LNCaP clone FGC (cell line): ENCODE measurements around the gene KRTAP9-8.
"Not testable (repeated sequence)": the region's sequence is repeated elsewhere in the genome, so short reads cannot be mapped to it uniquely, and the experiment has no call there.

ENCODE experiments used
- DNase-seq: peaks from one replicate; pipeline ENCODE4 v3.0.0-alpha.2; 2011; ENCODE audit warnings: low read depth
- H3K4me3 ChIP-seq: 2 replicates; pipeline ENCODE4 v1.5.1; 2011; ENCODE audit warnings: mild to moderate bottlenecking, low read depth, low read length, control low read depth
- TF ChIP-seq, protein P1 (sequence below): IDR thresholded peaks from 2 replicates; pipeline ENCODE4 v1.5.1; 2012; ENCODE audit warnings: mild to moderate bottlenecking; ENCODE audit not compliant: control insufficient read depth, insufficient read depth; ENCODE audit errors: extremely low read depth

Gene KRTAP9-8

GRCh38 chr17:41265078-41265477 lies 27.3 kb downstream of the KRTAP9-8 start, which contains the start of gene KRTAP9-6:
Gene KRTAP9-6, plus strand, starts transcription at chr17:41265378. Its CDS starts 0 bp downstream, at chr17:41265378.
- DNase-seq: no peak
- TF ChIP-seq, protein P1, sequence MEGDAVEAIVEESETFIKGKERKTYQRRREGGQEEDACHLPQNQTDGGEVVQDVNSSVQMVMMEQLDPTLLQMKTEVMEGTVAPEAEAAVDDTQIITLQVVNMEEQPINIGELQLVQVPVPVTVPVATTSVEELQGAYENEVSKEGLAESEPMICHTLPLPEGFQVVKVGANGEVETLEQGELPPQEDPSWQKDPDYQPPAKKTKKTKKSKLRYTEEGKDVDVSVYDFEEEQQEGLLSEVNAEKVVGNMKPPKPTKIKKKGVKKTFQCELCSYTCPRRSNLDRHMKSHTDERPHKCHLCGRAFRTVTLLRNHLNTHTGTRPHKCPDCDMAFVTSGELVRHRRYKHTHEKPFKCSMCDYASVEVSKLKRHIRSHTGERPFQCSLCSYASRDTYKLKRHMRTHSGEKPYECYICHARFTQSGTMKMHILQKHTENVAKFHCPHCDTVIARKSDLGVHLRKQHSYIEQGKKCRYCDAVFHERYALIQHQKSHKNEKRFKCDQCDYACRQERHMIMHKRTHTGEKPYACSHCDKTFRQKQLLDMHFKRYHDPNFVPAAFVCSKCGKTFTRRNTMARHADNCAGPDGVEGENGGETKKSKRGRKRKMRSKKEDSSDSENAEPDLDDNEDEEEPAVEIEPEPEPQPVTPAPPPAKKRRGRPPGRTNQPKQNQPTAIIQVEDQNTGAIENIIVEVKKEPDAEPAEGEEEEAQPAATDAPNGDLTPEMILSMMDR: no peak
- H3K4me3 ChIP-seq: no peak within 1 kb of the TSS

GRCh38 chr17:41267711-41268110 lies 29.9 kb downstream of the KRTAP9-8 start:
- DNase-seq: no peak
- TF ChIP-seq, protein P1: no peak
- no peak overlapping the region for H3K4me3 ChIP-seq

GRCh38 chr17:41271323-41271722 lies 33.5 kb downstream of the KRTAP9-8 start:
- not testable (repeated sequence) for H3K4me3 ChIP-seq, DNase-seq

- H3K4me3 ChIP-seq: no peak overlapping the region
- TF ChIP-seq, protein P1: no peak
- no peak for DNase-seq
Observed at GRCh38 chr17:41271858-41272257, 34.1 kb downstream of the KRTAP9-8 start.

DNA sequence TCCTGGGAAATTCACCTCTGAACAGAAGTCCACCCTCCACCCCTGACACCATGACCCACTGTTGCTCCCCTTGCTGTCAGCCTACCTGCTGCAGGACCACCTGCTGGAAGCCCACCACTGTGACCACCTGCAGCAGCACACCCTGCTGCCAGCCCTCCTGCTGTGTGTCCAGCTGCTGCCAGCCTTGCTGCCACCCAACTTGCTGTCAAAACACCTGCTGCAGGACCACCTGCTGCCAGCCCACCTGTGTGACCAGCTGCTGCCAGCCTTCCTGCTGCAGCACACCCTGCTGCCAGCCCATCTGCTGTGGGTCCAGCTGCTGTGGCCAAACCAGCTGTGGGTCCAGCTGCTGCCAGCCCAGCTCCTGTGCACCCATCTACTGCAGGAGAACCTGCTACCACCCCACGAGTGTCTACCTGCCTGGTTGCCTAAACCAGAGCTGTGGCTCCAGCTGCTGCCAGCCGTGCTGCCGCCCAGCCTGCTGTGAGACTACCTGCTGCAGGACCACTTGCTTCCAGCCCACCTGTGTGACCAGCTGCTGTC lies 37.9 kb downstream of the KRTAP9-8 start, which contains the start of gene KRTAP9-7:
Gene KRTAP9-7, plus strand, starts transcription at position 51 of the 543 bp plus-strand sequence. Its CDS starts 0 bp downstream, at position 51.
- H3K4me3 ChIP-seq, DNase-seq: not testable (repeated sequence)

DNA sequence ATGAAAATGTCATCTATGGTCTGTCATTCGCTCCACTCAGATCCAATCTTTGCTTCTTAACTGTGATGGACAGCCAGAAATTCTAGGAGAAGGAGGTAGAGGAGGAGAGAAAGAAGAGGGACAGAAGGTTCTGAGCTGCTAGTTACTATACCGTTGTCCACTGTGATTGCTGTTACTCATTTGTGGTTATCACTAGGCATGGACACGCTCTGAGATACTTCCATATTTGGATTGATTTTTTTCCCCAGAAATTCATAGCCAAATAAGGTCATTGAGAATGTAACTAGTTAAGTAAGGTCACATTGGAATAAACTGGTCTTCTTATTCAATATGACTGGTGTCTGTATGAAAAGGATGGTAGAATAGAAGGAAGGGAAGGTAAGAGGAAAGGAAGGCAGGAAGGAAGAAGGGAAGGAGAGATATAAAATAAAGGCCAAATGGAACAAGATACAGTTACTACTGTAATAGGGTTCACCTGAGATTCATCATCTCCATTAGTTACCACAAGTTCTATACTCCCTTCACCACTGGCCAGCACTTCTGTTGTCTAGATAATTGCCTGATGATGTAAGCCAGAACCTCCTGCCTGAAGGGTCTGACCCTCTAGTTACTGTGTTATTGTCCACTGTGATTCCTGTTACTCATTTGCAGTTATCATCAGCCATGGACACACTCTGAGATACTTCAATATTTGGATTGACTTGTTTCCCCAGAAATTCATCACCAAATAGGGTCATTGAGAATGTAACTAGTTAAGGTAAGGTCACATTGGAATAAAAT lies 40.6 kb downstream of the KRTAP9-8 start:
- TF ChIP-seq, protein P1: no peak
- no peak overlapping the region for H3K4me3 ChIP-seq
- DNase-seq: no peak

DNA sequence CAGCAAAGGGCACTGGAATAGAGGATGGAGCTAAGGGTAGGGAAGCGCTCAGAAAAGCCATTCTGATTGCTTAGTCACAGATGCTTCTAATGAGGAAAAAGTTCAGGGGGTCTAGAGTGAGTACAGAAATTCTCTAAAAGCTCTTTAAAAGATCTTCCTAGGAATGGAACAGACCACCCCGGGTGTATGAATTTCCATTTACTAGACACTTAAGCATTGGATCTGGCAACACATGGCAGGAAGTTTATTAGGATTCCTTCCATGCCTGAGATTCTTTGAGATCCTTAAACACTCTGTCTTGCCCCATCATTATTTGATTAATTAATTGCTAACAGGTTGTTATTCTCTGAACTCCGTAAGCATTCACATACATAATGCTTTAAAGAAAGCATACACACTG lies 46.2 kb downstream of the KRTAP9-8 start:
- H3K4me3 ChIP-seq: no peak overlapping the region
- DNase-seq: no peak
- TF ChIP-seq, protein P1: no peak

GRCh38 chr17:41284546-41284945 lies 46.7 kb downstream of the KRTAP9-8 start:
- TF ChIP-seq, protein P1: no peak
- DNase-seq: no peak

More at GRCh38 chr17:41284546-41284945, 46.7 kb downstream of the KRTAP9-8 start:
- no peak overlapping the region for H3K4me3 ChIP-seq
